Panc1 (cell line): ENCODE results near the gene GOLGB1. TPM values are rescaled to one million over a fixed set of nuclear protein-coding genes. Genes with fewer than 3 reads are reported as not detected.
"Not testable (repeated sequence)": the region's sequence is repeated elsewhere in the genome, so short reads cannot be mapped to it uniquely, and the experiment has no call there.

Experiments
- ATAC-seq: fragments of 200-7000 bp; cut with Tn5 transposase; 2 replicates; pipeline ENCODE4 v1.9.1; 2020; ENCODE audit warnings: mild to moderate bottlenecking, moderate library complexity
- BruUV-seq: library from RNA; stranded (reverse); fragments of 400-500 nt; replicated peaks from 2 replicates; lab custom pipeline; 2021; lab: Mats Ljungman, UMichigan
- CTCF ChIA-PET: fragments of 300-600 bp; sonication (Branson Sonifier 250); formaldehyde crosslinking; loops from one replicate; lab custom pipeline; 2022; ENCODE audit warnings: antibody characterized with exemption; lab: Charles Lee
- POLR2A ChIA-PET: fragments of 300-600 bp; sonication (Branson Sonifier 250); formaldehyde crosslinking; loops from one replicate; lab custom pipeline; 2022; ENCODE audit warnings: antibody characterized with exemption; lab: Charles Lee
- DNase-seq: peaks from one replicate; pipeline ENCODE4 v3.0.0-alpha.2; 2010; ENCODE audit warnings: low read depth, low spot score
- H3K27ac ChIP-seq: 2 replicates; pipeline ENCODE4 v1.5.1; 2011; ENCODE audit warnings: mild to moderate bottlenecking, low read length, inconsistent platforms
- H3K27me3 ChIP-seq: fragments of 200-500 bp; sonication (Bioruptor generic); 2 replicates; pipeline ENCODE4 v1.6.0; 2014; ENCODE audit warnings: low read length, inconsistent platforms; ENCODE audit not compliant: control insufficient read depth, insufficient read depth
- H3K36me3 ChIP-seq: fragments of 200-500 bp; sonication (Bioruptor generic); 2 replicates; pipeline ENCODE4 v1.5.1; 2014; ENCODE audit warnings: inconsistent platforms, mild to moderate bottlenecking, low read length, moderate library complexity; ENCODE audit not compliant: control insufficient read depth, insufficient read depth
- H3K4me1 ChIP-seq: 2 replicates; pipeline ENCODE4 v1.5.1; 2011; ENCODE audit warnings: inconsistent platforms, mild to moderate bottlenecking, low read length, moderate library complexity; ENCODE audit not compliant: control insufficient read depth, insufficient read depth
- H3K4me3 ChIP-seq, 2 experiments: 2 replicates each; pipeline ENCODE4 v1.5.1; 2011 to 2012; ENCODE audit warnings: low read depth in 2 of 2, low read length in 2 of 2, mild to moderate bottlenecking in 2 of 2, inconsistent platforms in 1 of 2, moderate library complexity in 1 of 2
- H3K9me3 ChIP-seq: fragments of 200-500 bp; sonication (Bioruptor generic); 2 replicates; pipeline ENCODE4 v1.5.1; 2014; ENCODE audit warnings: low read depth, mild to moderate bottlenecking, inconsistent platforms, low read length, moderate library complexity; ENCODE audit not compliant: control insufficient read depth, insufficient read depth
- CTCF ChIP-seq: fragments of 450-650 bp; IDR thresholded peaks from 2 replicates; pipeline ENCODE4 v1.5.1; 2017; ENCODE audit warnings: mild to moderate bottlenecking
- POLR2AphosphoS5 ChIP-seq: IDR thresholded peaks from 2 replicates; pipeline ENCODE4 v1.6.1; 2012; ENCODE audit warnings: mild to moderate bottlenecking, low read depth, low read length, moderate library complexity
- REST ChIP-seq, 2 experiments: IDR thresholded peaks; 2 replicates each; pipeline ENCODE4 v1.6.1; 2011 to 2012; ENCODE audit warnings: low read depth in 2 of 2, control low read depth in 1 of 2, low read length in 1 of 2, mild to moderate bottlenecking in 1 of 2, moderate library complexity in 1 of 2; ENCODE audit not compliant: insufficient read depth in 1 of 2
- SIN3A ChIP-seq: IDR thresholded peaks from 2 replicates; pipeline ENCODE4 v1.6.1; 2012; ENCODE audit warnings: low read depth, mild to moderate bottlenecking, low read length, moderate library complexity, borderline replicate concordance; ENCODE audit not compliant: insufficient read depth
- TCF7L2 ChIP-seq: IDR thresholded peaks from 2 replicates; pipeline ENCODE4 v1.6.1; 2011; ENCODE audit warnings: mild to moderate bottlenecking, low read depth, low read length, inconsistent platforms
- in situ Hi-C: cut with HindIII; loops from 2 replicates; pipeline ENCODE4 v1.10.0; 2016; ENCODE audit warnings: low sequenced_read_pairs, low pct_unique_long_range_greater_than_20kb
- intact Hi-C: fragments of 100-400 bp; cut with micrococcal nuclease; formaldehyde crosslinking; loops from one replicate; pipeline ENCODE4 v1.10.0; 2022; ENCODE audit not compliant: unreplicated experiment
- total RNA-seq: library from RNA; stranded (reverse); gene quantifications from one replicate; pipeline ENCODE4 v1.2.1, GENCODE V29; 2021; ENCODE audit not compliant: unreplicated experiment

GOLGB1 gene
- total RNA-seq, 1 experiment from 2014 or later = 49.7 TPM

- intact Hi-C loops (no loop called here), in situ Hi-C loops (no loop called here)
- TF ChIP-seq TCF7L2 (no peak), SIN3A (no peak), POLR2AphosphoS5 (no peak), CTCF (no peak), REST (IDR thresholded peaks at IDR 0.05; ENCODE audit: insufficient read depth in 1 of 2, low read depth in 2 of 2, low read length in 1 of 2) (no peak)
- H3K27ac ChIP-seq = no peak overlapping the region
- no peak for ATAC-seq
- POLR2A ChIA-PET = no interaction called here
- BruUV-seq = no TSS peak
- CTCF ChIA-PET = no interaction called here
- peaks cover 15% of the 10 kb centered on the region for H3K36me3 ChIP-seq
- H3K4me1 ChIP-seq = no peaks in the 10 kb centered on the region
- H3K9me3 ChIP-seq = no peaks in the 10 kb centered on the region
- H3K27me3 ChIP-seq = no peaks in the 10 kb centered on the region
- no peak for DNase-seq
- H3K4me3 ChIP-seq = no peak overlapping the region
Measured at GRCh38 chr3:121692010-121692699, 57.4 kb downstream of the GOLGB1 start.

GRCh38 chr3:121690777-121691405, 58.6 kb downstream of the GOLGB1 start:
- no peaks in the 10 kb centered on the region for H3K4me1 ChIP-seq
- CTCF ChIA-PET = no interaction called here
- no peak overlapping the region for H3K27ac ChIP-seq
- BruUV-seq = no TSS peak
- H3K27me3 ChIP-seq = no peaks in the 10 kb centered on the region
- in situ Hi-C loops (no loop called here), intact Hi-C loops (no loop called here)
- no peak overlapping the region for H3K4me3 ChIP-seq
- H3K36me3 ChIP-seq = peaks cover 15% of the 10 kb centered on the region
- no peaks in the 10 kb centered on the region for H3K9me3 ChIP-seq
- TF ChIP-seq POLR2AphosphoS5 (no peak), SIN3A (no peak), TCF7L2 (no peak), REST (IDR thresholded peaks at IDR 0.05; ENCODE audit: insufficient read depth in 1 of 2, low read depth in 2 of 2, low read length in 1 of 2) (no peak), CTCF (no peak)
- POLR2A ChIA-PET = no interaction called here
- ATAC-seq (no peak), DNase-seq (no peak)

- BruUV-seq = not testable (repeated sequence)
Measured at GRCh38 chr3:121688747-121689146, 60.8 kb downstream of the GOLGB1 start.

More at GRCh38 chr3:121688747-121689146, 60.8 kb downstream of the GOLGB1 start:
- POLR2A ChIA-PET, ATAC-seq, DNase-seq, H3K4me1 ChIP-seq, CTCF ChIA-PET, intact Hi-C loops, H3K27ac ChIP-seq, H3K27me3 ChIP-seq, in situ Hi-C loops, H3K9me3 ChIP-seq, H3K4me3 ChIP-seq: not testable (repeated sequence)
- H3K36me3 ChIP-seq = peaks cover 15% of the 10 kb centered on the region
